ENCODE data around the gene UMPS. TPM values are rescaled to one million over a fixed set of nuclear protein-coding genes. Genes with fewer than 3 reads are reported as not detected.

The UMPS gene
- total RNA-seq, 1 donor from 2014 or later = 39.3 TPM

DNA sequence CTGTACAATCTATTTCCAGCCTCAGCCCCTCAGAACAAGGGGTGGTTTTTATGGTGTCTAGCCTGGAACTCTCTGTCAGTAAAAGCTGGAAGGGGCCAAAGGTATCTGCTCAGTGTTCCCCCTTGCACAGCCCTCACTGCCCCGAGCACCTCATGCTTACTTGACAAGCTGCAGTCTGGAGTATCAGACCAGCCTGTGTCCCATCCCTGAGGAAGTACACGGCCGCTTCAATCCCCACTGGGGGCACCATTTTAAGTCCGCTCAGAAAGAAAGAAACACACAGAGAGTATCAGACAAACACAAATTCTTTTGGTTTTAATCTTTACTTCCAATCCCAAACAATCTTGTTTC lies 32.4 kb downstream of the UMPS start:
- intact Hi-C loops (cut with micrococcal nuclease) = no loop called here

DNA sequence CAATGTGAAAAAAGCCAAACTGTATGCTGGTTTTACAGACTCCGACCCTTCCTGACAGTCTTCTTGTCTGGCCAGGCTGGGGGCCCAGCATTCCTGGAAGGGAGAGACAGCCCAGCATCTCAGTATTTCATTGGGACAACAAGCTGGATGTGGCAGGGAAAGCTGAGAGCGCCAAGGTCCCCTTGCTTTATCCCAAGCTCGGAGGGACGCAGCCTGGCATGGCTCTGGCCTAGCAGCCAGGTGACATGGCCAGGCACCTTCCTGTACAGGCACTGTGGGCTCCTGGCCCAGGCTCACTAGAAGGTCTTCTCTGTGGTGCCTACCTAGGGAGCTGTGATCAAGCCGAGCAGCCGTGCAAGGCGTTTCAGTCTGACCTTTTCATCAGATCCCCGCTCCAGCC lies 33.0 kb downstream of the UMPS start:
- intact Hi-C loops (cut with micrococcal nuclease) = no loop called here

DNA sequence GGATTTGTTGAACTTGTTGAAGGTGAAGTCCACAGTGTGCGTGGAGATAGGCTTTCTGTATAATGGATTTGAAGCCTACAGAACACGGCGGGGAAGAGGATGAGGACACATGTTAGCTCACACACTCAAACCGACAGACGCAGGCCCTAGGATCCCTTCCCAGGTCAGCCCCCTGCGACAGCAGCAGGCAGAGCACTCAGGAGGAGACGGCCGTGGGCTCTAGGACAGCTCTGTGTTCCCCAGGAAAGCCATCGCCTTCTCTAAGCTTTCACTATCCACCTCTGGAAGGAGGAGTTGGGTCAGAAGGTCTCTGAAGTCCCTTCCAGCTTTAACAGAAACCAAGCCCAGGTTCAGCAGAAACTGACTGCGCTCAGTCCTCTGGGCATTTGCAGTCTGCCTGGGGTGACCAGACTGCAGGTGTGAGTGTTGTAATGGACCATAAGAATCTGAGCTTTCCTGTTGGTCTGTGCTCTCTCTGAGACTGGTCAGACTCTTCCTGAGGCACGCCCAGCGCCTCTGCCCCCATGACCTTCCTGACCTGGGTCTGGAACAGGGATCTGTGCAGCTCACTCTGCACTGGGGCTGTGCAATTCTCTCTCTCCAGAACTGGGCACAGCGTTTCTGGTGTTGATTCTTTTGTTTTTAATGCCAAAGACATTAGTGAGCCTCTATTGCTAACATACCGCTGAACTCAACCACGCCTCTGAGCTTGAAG lies 33.5 kb downstream of the UMPS start:
- intact Hi-C loops (cut with micrococcal nuclease) = no loop called here

DNA sequence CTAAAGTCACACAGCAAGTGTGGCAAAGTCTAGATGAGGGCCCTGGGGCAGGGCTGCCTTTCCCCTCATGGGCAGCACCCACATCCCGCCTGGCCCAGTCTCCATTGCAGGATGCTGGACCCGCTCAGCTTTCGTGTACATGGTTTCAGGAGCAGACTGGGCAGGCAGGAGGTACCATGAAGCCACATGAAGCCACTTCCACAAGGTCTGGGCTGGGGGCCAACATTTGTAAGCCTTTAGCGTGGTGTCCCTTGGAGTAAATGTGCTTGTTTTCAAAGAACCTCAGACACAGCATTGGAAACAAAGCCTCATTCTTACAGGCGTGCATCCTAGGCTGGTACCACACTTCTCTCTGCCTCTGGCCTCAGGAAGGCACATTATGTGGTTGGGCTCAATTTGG lies 34.5 kb downstream of the UMPS start:
- intact Hi-C loops (cut with micrococcal nuclease) = no loop called here

DNA sequence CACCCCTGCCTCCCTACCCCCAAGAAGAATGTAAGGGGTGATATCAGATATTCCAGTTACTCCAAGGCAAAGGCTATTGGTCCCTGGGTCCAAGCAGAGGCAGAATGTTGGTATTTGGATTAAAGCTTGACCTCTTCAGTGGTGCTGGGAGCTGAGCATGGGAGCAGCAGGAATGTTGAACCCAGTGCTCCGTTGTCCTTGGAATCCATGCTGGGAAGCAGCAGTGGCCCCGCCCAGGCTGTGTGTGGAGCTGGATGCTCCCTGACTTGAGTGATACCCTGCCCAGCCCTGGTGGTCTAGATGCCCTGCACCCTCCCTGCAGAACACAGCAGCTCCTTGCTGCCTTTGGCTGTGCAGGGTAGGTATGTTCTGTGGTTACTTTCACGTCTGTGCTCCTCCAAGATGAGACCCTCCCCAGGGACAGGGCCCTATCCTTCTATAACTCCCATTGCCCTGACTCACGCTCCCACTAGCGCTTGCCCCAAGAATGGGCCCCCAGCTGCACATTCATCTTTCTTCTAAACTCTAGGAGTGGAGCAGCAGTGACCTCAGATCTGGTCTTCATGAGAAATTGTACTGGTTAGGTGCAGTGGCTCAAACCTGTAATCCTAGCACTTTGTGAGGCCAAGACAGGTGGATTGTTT lies 35.1 kb downstream of the UMPS start:
- intact Hi-C loops (cut with micrococcal nuclease) = no loop called here

DNA sequence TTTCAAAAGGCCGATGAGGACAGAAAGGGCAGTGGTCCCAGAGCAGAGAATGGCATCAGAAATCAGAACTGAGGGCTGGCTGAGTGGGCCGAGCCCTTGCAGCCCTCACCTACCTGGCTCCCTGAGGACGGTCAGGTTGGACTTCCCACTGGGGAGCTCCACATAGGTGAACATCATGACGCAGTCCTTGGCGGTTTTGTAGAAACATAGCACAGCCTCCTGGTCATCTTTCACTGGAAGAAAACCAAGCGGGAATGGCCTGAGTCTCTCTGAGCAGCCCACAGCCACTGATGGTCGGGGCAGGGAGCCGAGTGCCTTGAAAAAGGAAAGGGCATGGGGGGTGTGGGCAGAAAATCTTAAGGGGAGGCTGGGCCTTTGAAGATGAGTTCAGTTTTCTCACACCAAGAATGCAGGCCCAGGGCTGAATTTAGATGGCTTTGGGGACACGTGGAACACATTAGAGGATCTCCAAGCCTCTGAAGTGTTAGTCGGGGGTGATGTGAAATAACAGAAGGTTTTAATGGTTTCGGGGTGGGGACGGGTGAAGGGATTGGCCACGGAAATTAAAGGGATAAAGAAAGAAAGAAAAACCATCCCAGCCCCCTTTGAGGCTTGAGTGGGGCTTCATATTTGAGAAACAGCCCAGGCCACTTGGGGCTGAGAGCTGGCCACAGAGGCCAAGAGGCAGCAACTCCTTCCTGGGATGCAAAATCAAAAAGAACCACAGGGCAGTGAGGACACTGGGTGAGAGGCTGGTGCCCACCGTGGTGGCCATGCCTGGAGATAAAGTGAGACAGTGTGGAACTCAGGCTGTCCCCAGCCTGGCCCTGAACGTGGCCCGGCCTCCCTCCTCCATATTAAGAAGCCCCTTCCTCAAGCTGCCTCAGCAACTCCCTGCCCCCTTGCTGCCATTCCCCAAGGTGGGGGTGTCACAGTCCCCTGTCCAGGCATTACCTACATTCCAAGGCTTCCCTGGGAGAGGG lies 36.2 kb downstream of the UMPS start:
- intact Hi-C loops (cut with micrococcal nuclease) = no loop called here

DNA sequence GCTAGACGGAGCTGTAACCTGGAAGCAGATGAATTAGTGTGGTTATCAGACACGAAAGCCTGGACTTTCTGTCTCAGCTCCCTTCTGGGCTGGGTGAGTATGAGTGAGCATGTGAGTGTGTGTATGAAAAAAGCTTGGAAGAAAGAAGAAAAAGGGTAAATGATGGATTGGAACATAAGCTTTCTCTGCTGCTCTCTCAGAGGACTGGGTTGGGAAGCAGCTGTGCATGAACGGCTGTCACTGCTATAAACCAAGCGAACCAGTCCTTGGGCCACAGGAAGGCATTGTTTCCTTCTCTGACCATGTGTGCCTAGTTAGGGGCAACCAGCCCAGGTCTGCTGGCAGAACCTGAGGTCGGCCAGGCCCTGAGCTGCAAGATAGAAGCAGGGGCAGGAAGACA lies 37.0 kb downstream of the UMPS start:
- intact Hi-C loops (cut with micrococcal nuclease) = no loop called here

DNA sequence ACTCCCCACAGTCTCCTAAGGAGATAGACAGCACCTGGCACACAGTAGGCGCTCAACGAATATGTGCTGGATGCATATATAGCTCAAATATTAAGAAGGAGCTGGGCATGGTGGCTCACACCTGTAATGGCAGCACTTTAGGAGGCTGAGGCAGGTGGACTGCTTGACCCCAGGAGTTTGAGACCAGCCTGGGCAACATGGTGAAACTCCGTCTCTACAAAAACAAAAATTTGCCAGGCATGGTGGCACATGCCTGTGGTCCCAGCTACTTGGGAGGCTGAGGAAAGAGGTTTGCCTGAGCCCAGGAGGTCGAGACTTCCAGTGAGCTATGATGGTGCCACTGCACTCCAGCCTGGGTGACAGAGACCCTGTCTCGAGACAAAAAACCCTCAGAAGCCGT lies 37.4 kb downstream of the UMPS start:
- intact Hi-C loops (cut with micrococcal nuclease) = no loop called here

DNA sequence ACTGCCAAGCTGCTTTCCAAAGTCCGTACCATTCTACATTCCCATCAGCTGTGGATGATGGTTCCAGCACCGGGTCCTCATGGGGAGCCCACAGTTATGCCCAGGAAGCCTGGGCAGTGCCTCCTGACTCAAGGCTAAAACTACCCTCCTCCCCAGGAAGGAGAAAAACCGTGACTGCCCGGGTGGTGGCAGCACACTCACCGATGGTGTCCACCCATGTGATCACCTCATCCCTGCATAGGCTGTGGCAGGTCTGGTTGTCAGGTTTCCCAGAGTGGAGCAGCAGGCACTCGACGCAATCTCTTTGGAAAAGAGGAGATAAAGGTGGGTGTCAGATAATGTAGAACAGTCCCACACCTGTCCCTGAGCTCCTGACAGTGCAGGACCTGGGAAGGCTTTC lies 38.6 kb downstream of the UMPS start:
- intact Hi-C loops (cut with micrococcal nuclease) = no loop called here

DNA sequence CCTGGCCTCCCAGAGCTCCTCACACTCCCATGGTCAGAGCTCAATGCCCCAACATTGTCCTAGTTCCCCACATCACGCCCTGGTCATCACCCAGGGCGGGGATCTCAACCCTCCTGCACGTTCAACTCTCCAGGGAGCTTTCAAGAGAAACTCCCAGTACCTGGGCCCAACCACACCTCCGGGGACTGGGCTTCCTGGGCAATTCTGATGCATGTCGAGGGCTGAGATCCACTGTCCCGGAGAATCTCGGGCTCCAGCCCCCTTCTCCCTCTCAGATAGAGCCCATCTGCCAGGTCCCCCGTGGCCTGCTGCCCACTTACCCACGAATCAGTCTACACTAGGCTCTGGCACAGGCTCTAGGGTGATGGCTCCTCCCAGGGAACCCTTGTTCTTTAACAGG lies 39.2 kb downstream of the UMPS start:
- intact Hi-C loops (cut with micrococcal nuclease) = no loop called here

DNA sequence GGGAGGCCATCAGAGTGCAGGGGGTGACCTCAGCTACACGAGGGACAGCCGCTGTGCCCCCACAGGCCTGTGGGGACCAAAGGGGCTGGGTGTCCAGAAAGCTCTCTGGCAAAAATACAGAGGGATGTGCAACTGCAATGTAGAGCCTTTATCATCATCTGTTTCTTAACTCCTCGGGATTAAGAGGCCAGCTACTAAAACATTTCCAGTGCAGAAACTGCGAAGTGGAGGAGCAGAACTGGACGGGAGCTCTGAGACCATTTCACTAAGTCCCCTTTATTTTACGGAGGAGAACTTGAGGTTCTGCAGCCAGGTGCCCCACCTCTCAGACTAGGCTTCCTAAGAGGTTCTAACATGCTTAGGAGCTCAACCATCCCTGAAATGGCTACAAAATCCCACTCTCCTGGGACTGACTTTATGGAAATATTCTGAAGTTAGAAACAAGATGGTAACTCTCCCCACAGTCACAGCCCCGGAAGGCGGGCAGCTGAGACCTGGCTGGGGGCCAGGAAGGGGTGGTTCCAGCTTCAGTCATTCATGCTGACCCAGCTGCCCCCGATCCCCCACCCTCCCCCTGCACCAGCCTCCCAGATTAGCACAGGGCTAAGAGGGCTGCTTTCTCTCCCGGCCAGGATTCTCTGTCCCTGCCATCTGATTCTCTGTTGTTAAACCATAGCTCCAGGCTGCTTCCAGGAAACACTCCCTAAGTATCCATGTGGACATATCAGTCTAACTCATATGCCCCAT lies 40.3 kb downstream of the UMPS start:
- intact Hi-C loops (cut with micrococcal nuclease) = no loop called here

DNA sequence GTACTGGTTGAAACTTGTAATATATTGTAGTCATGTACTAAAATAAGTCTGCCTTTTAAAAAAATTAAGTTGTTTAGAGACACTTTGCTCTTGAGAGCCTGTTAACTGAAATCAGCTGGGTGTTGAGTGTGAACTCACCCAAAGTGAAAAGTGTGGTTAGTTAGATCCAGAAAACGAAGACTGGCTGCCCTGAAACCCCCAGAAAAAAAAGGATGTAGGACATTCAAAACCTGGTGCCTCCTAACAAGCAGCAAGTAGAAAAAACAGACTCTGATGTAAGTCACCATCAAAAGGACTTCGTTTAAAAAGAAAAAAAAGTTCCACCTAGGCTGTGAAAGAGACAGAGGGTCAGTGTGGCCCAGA lies 40.8 kb downstream of the UMPS start:
- intact Hi-C loops (cut with micrococcal nuclease) = no loop called here

DNA sequence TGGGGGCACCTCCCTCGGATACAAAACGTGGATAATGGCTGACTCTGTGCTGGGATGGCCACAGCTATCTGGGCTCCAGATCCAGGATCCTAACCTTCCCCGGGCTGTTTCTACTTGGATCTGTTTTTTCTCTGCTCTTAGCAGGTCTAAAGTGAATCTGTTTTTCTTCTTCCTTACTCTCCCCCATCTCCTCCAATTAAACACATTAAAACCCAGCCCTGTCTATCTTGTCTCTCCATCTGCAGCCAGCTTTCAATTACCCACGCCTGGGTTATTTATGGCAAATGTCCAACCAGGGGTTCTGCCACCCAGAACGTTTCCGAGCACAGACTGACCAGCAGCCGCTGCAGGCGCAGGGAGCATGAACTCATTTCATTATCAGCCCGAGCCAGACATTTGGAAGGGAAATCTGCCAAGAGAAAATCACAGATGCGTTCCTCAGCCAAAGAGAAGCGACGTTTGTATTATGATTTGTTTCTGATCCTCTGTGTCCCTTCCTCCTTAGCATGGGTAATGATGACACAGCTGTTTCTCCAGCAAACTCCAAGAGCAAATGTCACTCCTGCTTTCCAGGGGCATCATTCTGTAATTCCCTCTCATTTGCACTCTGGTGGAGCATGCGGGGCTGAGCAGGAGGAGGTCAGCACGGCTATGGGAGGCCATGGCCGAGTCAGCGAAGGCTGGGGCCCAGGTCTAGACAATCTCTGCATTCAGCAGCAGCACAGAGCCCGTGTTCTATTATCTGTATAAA lies 42.0 kb downstream of the UMPS start:
- intact Hi-C loops (cut with micrococcal nuclease) = no loop called here

DNA sequence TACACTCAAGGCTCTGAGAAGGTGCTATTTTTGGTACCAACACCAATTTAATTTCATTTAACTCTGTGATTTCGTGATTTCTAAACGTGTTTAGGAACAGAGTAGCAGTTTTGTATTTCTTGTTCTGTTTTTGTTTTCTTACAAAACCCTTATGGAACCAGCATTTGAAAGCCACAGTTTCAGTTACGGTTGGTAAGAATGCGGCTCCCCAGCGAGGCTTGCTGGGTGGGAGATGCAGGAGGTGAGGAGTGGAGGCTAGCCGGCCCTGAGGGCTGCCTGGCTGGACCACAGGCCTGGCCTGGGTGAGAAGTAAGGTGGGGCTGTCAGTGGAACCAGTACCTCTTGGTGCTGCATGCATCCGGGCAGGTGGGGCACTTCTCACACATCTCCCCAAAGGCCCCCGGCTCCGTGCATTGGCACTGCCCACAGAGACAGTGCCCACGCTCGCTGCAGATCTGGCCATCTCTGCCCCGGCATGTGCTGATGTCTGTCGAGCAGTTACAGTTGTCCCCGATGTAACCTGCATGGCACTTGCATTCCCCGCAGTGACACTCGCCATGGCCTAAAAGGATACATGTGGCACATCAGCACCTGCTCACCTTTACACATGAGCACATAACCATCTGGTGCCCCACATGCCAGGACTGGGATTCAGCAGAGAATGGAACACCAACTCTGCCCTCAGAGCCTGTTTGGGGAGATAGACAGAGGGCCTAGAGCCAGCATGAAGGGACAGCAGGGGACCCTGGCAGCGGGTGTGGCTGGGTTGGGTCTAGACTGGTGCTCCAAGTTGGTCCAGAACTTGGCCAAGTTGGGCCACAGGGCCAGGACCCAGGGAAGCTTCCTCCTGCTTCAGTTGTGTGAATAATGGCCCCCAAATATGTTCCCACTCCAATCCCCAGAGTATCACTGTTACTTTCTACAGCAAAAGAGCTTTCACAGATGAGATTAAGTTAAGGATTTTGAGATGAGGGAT lies 43.4 kb downstream of the UMPS start:
- intact Hi-C loops (cut with micrococcal nuclease) = no loop called here

DNA sequence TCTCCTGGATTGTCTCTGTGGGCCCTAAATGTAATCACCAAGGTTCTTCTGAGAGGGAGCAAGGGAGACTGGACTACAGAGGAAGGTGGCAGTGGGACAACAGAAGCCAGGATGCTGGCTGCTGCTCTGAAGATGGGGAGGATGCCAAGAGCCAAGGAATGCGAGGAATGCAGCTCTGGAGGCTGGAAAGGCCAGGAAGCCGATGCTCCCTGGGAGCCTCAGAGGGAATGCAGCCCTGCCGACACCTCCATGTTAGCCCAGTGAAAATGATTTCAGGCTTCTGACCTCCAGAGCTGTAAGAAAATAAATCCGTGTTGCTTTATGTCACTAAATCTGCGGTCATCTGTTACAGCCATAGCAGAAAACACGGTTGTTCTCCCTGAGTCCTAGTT lies 44.1 kb downstream of the UMPS start:
- intact Hi-C loops (cut with micrococcal nuclease) = no loop called here

DNA sequence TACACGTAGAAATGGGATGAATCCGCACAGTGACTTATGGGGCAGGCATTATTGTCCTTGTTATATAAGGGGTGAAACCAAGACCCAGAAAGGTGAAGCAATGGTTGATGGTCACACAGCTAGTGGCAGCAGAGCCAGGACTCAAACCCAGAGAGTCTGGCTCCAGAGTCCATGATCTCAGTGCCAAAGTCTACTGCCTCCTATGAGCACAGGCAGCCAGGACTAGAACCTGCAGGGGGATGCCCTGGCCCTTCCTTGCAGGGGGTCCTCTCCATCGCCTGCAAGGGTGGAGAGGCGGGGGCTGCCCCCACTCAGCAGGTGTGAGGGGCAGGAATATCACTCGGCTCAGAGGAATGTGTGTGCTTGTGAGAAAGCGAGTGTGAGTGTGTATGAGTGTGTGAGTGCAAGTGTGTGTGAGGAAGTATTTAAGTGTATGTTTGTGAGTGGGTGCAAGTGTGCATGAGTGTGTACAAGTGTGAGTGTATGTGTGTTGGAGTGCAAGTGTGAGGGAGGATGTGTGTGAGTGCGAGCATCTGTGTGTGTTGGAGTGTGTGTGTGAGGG lies 44.7 kb downstream of the UMPS start:
- intact Hi-C loops (cut with micrococcal nuclease) = no loop called here

DNA sequence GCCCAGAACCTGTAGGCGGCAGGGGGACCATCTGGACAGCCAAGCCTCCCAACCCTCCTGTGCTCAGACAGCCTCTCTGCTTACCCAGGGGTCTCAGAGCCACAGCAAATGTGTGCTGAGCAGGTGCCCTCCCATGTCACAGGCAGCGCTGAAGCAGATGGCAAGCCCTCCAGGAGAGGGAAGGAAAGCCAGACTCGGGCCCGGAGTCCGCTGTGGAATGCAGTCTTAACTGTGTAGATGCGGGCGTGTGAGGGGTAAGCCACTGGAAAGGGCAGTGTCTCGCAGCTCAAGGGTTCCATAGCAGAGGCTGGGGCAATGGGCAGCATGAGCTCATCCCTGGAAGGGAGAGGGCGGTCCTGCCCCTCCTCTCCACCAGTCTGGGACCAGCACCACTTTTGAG lies 45.6 kb downstream of the UMPS start:
- intact Hi-C loops (cut with micrococcal nuclease) = no loop called here

DNA sequence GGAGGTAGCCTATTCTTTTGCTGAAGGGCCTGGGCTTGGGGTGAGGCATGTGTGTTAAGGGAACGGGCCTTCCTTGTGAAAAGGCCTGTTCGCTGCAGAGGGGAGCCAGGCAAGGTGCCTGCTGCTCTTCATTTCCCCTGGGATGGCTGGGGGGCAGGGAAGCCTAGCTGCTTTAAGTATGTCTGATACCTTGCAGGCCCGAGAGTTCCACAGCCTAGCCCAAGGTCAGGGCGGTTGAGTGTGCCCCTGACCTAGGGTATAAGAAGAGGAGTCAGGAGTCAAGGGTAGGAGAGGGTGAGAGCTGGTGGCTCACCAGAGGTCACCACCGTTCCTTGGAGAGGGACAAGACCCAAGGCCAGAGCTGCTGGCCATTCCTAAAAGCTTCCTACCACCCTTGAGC lies 46.6 kb downstream of the UMPS start:
- intact Hi-C loops (cut with micrococcal nuclease) = no loop called here

DNA sequence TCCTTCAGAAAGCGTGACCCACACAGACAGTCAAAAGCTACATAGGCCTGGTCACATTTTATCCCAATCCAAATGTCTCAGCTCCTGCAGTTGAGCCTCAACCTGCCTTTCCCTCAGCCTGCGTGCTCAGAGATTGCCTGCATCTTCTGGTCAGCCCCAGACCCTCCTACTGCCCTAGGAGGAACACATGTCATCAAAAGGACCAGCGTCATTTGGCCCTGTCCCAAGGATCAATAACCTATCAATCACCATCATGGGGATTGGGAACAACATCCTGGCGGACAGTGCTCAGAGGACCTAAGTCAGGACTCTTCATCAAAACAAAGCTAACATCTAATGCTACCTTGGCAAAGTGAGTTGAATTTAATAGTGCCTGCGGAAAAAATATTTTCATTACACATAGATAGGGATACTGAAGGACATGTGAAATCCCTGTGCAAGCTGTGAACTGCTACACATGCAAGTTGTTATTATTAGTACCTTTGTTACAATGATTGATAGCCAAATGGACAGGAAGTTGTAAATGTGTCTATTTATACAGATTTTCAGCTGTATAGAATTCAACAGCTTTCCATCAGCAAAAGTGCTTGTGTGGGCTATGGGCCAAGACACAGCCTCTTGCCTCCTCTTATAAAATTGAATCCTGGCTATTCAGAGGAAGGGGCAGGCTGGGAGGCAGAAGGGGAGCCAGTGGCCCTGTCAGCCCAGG lies 47.7 kb downstream of the UMPS start:
- intact Hi-C loops (cut with micrococcal nuclease) = no loop called here

All from T-helper 2 cell treated with Interferon-gamma antibody and Interleukin-4, amounts not matched to agents 100 ng/mL and 5 ng/mL, for 36 hours (primary cell).